Endothelial cell (in vitro differentiated cells): ENCODE measurements around the gene NEURL1. TPM values are rescaled to one million over a fixed set of nuclear protein-coding genes. Genes with fewer than 3 reads are reported as not detected.

ENCODE experiments used
- DNase-seq: peaks from one replicate; pipeline ENCODE4 v3.0.0; 2021; ENCODE audit warnings: low spot score
- H3K27ac Mint-ChIP-seq: one replicate; pipeline ENCODE4 v1.8.0; 2021; ENCODE audit warnings: mixed read lengths, inconsistent platforms; ENCODE audit not compliant: unreplicated experiment
- H3K27me3 Mint-ChIP-seq: one replicate; pipeline ENCODE4 v1.8.0; 2021; ENCODE audit warnings: mild to moderate bottlenecking, moderate library complexity, mixed read lengths, inconsistent platforms; ENCODE audit not compliant: unreplicated experiment
- H3K36me3 Mint-ChIP-seq: one replicate; pipeline ENCODE4 v1.8.0; 2021; ENCODE audit warnings: mild to moderate bottlenecking, low read depth, mixed read lengths, inconsistent platforms; ENCODE audit not compliant: unreplicated experiment
- H3K4me1 Mint-ChIP-seq: one replicate; pipeline ENCODE4 v1.8.0; 2021; ENCODE audit warnings: mild to moderate bottlenecking, mixed read lengths, inconsistent platforms; ENCODE audit not compliant: unreplicated experiment
- H3K4me3 Mint-ChIP-seq: one replicate; pipeline ENCODE4 v1.8.0; 2021; ENCODE audit warnings: mild to moderate bottlenecking, mixed read lengths, inconsistent platforms; ENCODE audit not compliant: unreplicated experiment
- H3K9me3 Mint-ChIP-seq: one replicate; pipeline ENCODE4 v1.8.0; 2021; ENCODE audit warnings: mixed read lengths, inconsistent platforms; ENCODE audit not compliant: unreplicated experiment
- total RNA-seq: library from RNA; stranded (reverse); fragmentation: NEBNext Ultra II Directional; extraction: Animal tissue kit (Norgen Biotek cat#: 25700); gene quantifications from one replicate; pipeline ENCODE4 v1.2.1, GENCODE V29; 2021; ENCODE audit not compliant: unreplicated experiment
- TF ChIP-seq, protein P1 (sequence below): fragments of 200-600 bp; sonication (generic); IDR thresholded peaks from one replicate; pipeline ENCODE4 v1.5.0; 2021; ENCODE audit warnings: antibody characterized with exemption; ENCODE audit not compliant: unreplicated experiment

NEURL1 gene
- total RNA-seq, 1 donor from 2014 or later: 0.69 TPM

DNA sequence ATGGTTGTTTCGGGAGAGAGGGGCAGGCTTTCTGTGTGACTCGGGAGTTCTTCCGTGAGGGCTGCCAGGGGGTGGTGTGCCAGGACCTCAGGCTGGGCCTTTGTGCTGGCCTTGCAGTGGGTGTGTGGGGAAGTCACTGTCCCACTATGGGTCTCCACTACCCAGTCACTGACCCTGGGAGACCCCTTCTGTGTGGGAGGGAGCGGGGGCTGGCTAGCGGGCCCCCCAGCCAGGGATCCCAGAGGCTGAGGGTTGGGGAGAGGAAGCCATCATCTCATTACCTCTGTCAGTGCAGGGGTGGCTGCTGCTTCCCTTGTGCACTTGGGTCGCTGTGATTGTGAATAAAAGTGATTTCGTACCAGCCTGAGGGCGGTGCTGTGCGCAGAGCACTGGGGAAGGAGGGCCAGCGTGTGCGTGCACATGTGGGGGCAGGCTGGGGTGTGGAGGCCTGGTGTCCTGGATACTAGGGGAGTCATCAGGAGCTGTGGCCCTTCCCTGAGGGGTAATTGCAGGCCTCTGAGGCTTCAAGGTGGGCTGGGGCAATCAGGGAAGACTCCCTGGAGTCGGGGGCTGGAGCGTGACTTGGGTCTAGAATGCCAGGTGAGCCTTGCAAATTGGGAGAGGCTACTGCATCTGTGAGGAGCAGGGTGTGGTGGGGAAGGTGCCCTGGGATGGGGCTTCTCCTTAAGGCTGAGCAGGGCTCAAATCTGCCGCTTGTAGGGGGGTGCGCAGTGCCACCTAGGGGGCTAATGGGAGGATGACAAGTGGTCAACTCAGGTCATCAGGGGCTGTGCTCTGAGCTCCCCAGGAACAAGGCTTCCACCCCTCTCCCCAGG, 98.9 kb downstream of the NEURL1 start:
- Mint-ChIP-seq H3K4me1 (peaks cover 10% of the 10 kb centered on the region), H3K9me3 (no peaks in the 10 kb centered on the region), H3K4me3 (no peak overlapping the region), H3K27ac (no peak overlapping the region), H3K27me3 (peaks cover 13% of the 10 kb centered on the region), H3K36me3 (peaks cover 4% of the 10 kb centered on the region)
- TF ChIP-seq, protein P1, sequence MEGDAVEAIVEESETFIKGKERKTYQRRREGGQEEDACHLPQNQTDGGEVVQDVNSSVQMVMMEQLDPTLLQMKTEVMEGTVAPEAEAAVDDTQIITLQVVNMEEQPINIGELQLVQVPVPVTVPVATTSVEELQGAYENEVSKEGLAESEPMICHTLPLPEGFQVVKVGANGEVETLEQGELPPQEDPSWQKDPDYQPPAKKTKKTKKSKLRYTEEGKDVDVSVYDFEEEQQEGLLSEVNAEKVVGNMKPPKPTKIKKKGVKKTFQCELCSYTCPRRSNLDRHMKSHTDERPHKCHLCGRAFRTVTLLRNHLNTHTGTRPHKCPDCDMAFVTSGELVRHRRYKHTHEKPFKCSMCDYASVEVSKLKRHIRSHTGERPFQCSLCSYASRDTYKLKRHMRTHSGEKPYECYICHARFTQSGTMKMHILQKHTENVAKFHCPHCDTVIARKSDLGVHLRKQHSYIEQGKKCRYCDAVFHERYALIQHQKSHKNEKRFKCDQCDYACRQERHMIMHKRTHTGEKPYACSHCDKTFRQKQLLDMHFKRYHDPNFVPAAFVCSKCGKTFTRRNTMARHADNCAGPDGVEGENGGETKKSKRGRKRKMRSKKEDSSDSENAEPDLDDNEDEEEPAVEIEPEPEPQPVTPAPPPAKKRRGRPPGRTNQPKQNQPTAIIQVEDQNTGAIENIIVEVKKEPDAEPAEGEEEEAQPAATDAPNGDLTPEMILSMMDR: peak; percentile 76
- peak; percentile 68 for DNase-seq

DNA sequence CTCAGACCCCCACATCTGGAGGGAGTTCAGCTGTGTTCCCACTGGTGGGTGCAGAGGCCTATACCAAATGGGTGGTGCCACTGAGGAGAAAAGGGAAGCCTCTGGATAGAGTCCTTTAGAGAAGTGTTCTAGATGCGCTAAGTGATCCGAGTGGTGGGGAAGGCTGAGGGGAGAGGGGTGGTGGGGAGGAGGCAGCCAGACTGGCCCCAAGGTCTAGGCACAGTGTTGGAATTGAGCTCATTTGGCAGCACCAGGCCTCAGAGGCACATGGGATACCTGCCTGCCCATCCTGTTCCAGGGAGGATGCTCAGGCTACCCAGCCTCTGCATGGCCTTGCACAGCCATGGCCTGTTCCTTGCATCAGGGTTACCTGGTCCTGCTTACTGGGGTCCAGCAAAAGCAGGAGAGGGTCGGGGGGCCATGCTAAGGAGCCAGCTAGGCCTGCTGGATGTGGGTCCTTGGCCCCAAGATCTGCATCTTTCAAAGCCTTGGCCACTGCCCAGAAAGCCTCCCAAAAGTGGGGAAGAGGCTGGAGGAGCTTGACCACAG, 99.6 kb downstream of the NEURL1 start:
- Mint-ChIP-seq H3K27ac (no peak overlapping the region), H3K9me3 (no peaks in the 10 kb centered on the region), H3K4me1 (peaks cover 10% of the 10 kb centered on the region), H3K27me3 (peaks cover 13% of the 10 kb centered on the region), H3K36me3 (peaks cover 4% of the 10 kb centered on the region), H3K4me3 (no peak overlapping the region)
- DNase-seq: no peak
- TF ChIP-seq, protein P1: peak; percentile 3

DNA sequence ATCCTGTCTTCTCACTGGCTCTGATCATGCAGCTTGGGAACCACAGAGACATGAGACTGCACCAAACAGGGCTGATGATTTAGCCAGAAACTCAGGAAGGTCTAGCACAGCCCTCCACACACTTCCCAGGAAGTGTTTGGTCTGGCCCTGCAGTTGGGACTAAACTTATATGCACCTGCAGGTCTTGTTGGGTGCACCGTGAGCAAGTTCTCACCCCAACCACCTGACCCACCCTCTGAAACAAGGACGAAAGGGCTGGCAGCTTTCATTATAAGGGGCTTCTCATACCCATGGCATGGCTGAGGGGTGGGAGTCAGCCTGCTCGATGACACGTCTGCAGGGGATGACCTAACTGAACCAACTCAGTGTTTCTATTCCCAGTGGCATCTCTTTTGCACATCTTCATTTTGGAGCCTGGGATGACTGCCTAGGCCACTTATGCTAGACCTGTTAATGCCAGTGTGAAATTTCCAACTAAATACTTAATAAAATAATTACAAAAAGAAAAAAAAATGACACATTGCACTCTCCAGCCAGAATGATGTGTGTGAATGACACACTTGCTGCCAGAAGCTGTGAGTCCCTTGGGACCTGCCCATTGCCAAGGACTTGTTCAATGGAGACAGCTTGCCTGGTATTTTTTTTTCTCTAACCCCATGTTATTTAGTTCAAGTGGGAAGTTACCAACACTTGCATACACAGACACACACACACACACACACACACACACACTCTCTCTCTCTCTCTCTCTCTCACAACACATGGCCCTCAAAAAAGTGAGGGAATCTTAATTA, 102.6 kb downstream of the NEURL1 start:
- Mint-ChIP-seq H3K4me1 (peaks cover 5% of the 10 kb centered on the region), H3K27me3 (peaks cover 14% of the 10 kb centered on the region), H3K4me3 (no peak overlapping the region), H3K9me3 (no peaks in the 10 kb centered on the region), H3K36me3 (peaks cover 8% of the 10 kb centered on the region), H3K27ac (no peak overlapping the region)
- TF ChIP-seq, protein P1: no peak
- DNase-seq: no peak

DNA sequence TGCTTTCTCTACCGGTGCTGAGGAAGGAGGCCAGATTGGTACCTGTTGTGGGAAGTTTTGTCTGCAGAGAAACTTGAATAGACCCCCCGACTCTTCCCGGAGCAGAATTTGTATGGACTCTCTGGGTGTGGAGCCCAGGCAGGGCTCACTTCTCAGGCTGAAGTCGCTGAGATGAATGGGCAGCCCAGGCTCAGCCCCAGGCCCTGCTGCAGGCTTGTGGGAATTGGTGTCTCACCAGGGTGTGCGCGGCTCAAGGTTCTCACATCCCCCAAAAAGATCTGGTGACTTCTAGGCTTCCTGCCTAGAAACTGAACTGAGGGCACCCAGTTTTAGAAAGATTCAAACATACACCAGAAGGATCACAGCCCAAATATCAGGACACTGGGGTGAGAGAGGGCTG, 103.5 kb downstream of the NEURL1 start:
- Mint-ChIP-seq H3K27me3 (peaks cover 10% of the 10 kb centered on the region), H3K27ac (no peak overlapping the region), H3K9me3 (no peaks in the 10 kb centered on the region), H3K4me1 (peaks cover 5% of the 10 kb centered on the region), H3K36me3 (peaks cover 8% of the 10 kb centered on the region), H3K4me3 (no peak overlapping the region)
- DNase-seq: no peak
- TF ChIP-seq, protein P1: no peak
